PC-9 (cell line): ENCODE measurements around the gene TCEAL4. TPM values are rescaled to one million over a fixed set of nuclear protein-coding genes. Genes with fewer than 3 reads are reported as not detected.

Experiments used
- Bru-seq: library from RNA; stranded (reverse); fragments of 400-500 nt; gene quantifications from one replicate; lab custom pipeline; 2021; lab: Mats Ljungman, UMichigan
- BruChase-seq, 2 experiments: library from RNA; stranded (reverse); fragments of 400-500 nt; gene quantifications; one replicate each; lab custom pipeline; 2021; lab: Mats Ljungman, UMichigan
- BruUV-seq: library from RNA; stranded (reverse); fragments of 400-500 nt; replicated peaks from 2 replicates; lab custom pipeline; 2021; lab: Mats Ljungman, UMichigan
- CTCF ChIA-PET: fragments of 300-600 bp; sonication (Branson Sonifier 250); formaldehyde crosslinking; loops from one replicate; lab custom pipeline; 2022; ENCODE audit warnings: antibody characterized with exemption; lab: Charles Lee
- POLR2A ChIA-PET: fragments of 300-600 bp; sonication (Branson Sonifier 250); formaldehyde crosslinking; loops from one replicate; lab custom pipeline; 2022; ENCODE audit warnings: antibody characterized with exemption; ENCODE audit not compliant: unreplicated experiment; lab: Charles Lee
- DNase-seq, 2 experiments: peaks; one replicate each; pipeline versions ENCODE4 v3.0.0 to v3.0.0-alpha.2; 2015 to 2022; ENCODE audit warnings: mixed read lengths in 1 of 2
- H2AFZ ChIP-seq: fragments of 200-600 bp; sonication (generic); 2 replicates; pipeline ENCODE4 v1.8.1; 2017; ENCODE audit warnings: antibody characterized with exemption
- H3F3A ChIP-seq: fragments of 200-600 bp; sonication (generic); 2 replicates; pipeline ENCODE4 v1.8.1; 2017; ENCODE audit warnings: antibody characterized with exemption, mild to moderate bottlenecking, low read depth; ENCODE audit not compliant: insufficient read depth
- H3K27ac ChIP-seq: fragments of 200-600 bp; sonication (generic); 2 replicates; pipeline ENCODE4 v1.6.1; 2016; ENCODE audit warnings: mixed run types
- H3K27me3 ChIP-seq: fragments of 200-600 bp; sonication (generic); 2 replicates; pipeline ENCODE4 v1.6.1; 2016; ENCODE audit warnings: low read depth, mixed run types; ENCODE audit not compliant: insufficient read depth
- H3K36me3 ChIP-seq: fragments of 200-600 bp; sonication (generic); 2 replicates; pipeline ENCODE4 v1.6.1; 2016; ENCODE audit warnings: low read depth, mixed run types
- H3K4me1 ChIP-seq: fragments of 200-600 bp; sonication (generic); replicated peaks from 2 replicates; pipeline ENCODE4 v1.6.1; 2016; ENCODE audit warnings: mixed run types; ENCODE audit not compliant: insufficient read depth
- H3K4me2 ChIP-seq: fragments of 200-600 bp; sonication (generic); 2 replicates; pipeline ENCODE4 v1.6.1; 2017; ENCODE audit warnings: mixed run types
- H3K4me3 ChIP-seq: fragments of 200-600 bp; sonication (generic); 2 replicates; pipeline ENCODE4 v1.6.1; 2016; ENCODE audit warnings: mixed run types
- H3K79me2 ChIP-seq: fragments of 200-600 bp; sonication (generic); 2 replicates; pipeline ENCODE4 v1.6.1; 2017; ENCODE audit warnings: low read depth, mixed run types
- H3K9me2 ChIP-seq: fragments of 200-600 bp; sonication (generic); 2 replicates; pipeline ENCODE4 v1.8.1; 2017; ENCODE audit warnings: mild to moderate bottlenecking; ENCODE audit not compliant: insufficient read depth
- H3K9me3 ChIP-seq: fragments of 200-600 bp; sonication (generic); 2 replicates; pipeline ENCODE4 v1.8.1; 2016; ENCODE audit warnings: low read depth; ENCODE audit not compliant: insufficient read depth
- H4K20me1 ChIP-seq: fragments of 200-600 bp; sonication (generic); 2 replicates; pipeline ENCODE4 v1.8.1; 2017; ENCODE audit not compliant: insufficient read depth
- CTCF ChIP-seq: fragments of 200-600 bp; sonication (generic); conservative IDR thresholded peaks from 2 replicates; pipeline ENCODE4 v1.6.1; 2017; ENCODE audit warnings: mixed run types, antibody characterized with exemption, mild to moderate bottlenecking, moderate library complexity
- EZH2 ChIP-seq: fragments of 200-600 bp; sonication (generic); IDR thresholded peaks from 2 replicates; pipeline ENCODE4 v1.8.0; 2017; ENCODE audit warnings: antibody characterized with exemption, low read depth
- intact Hi-C: fragments of 100-400 bp; cut with micrococcal nuclease; formaldehyde crosslinking; loops from one replicate; pipeline ENCODE4 v1.10.0; 2022; ENCODE audit not compliant: unreplicated experiment
- long read RNA-seq: library from polyadenylated mRNA; stranded (forward); transcript quantifications from one replicate; pipeline ENCODE4 v2.0.0, GENCODE V29; 2022
- total RNA-seq: library from RNA; stranded (reverse); gene quantifications from 2 replicates; pipeline ENCODE4 v1.2.3, GENCODE V29; 2021

Gene TCEAL4
- 41.0 and 42.9 TPM in 2 replicates for total RNA-seq
- Bru-seq, nascent RNA: percentile 60 among the genes with signal in this experiment
- percentile 80 among the genes with signal in this experiment for BruChase-seq, experiment 1, labeled RNA remaining after a 2-hour chase
- percentile 76 among the genes with signal in this experiment for BruChase-seq, experiment 2, labeled RNA remaining after a 6-hour chase
- long read RNA-seq, transcript TCEAL4-208 (3 exons, 1,273 nt): major isoform, 55 of 71 reads
- long read RNA-seq, transcript TCEAL4-212 (3 exons, 1,008 nt): minor isoform, 6 of 71 reads
- long read RNA-seq, partial matches to known transcripts: 0 of 71 reads
- long read RNA-seq, other reads (novel, unspliced or antisense): 7 of 71 reads

GRCh38 chrX:103585411-103586313, at the start of gene TCEAL4:
TCEAL4 (plus strand) TSS chrX:103585515; CDS start chrX:103586676, 1,161 bp downstream.
- intact Hi-C loops: loop anchor here (2.0 kb wide), 1 partner anchor 101 kb away; the partner anchor contains the start of gene MORF4L2
- Histone ChIP-seq H3K27me3 (no peaks in the 10 kb centered on the region), H3F3A (no peaks in the 10 kb centered on the region), H4K20me1 (no peaks in the 10 kb centered on the region), H3K9me3 (no peaks in the 10 kb centered on the region), H3K4me1 (peaks cover 7% of the 10 kb centered on the region; the same call in 1 of the 2 replicates), H3K36me3 (no peaks in the 10 kb centered on the region; the same call in 1 of the 2 replicates), H2AFZ (peak within 1 kb of the TSS; percentile 89), H3K4me3 (peak within 1 kb of the TSS; percentile 74), H3K4me2 (peak within 1 kb of the TSS; percentile 73), H3K79me2 (peaks cover 13% of the 10 kb centered on the region), H3K27ac (no peak within 1 kb of the TSS), H3K9me2 (no peaks in the 10 kb centered on the region)
- peak in 1 of 2 experiments; percentile 27 for DNase-seq
- ChIA-PET CTCF (interaction anchor here (0.6 kb wide), 1 partner anchor 229 kb away, joined by 3 read pairs; no protein-coding TSS in a partner anchor), POLR2A (no interaction called here)
- BruUV-seq: no TSS peak
- no peak for TF ChIP-seq CTCF
- TF ChIP-seq EZH2: no peak

GRCh38 chrX:103536071-103536470, 49.2 kb upstream of the TCEAL4 start:
- CTCF ChIA-PET: no interaction called here

More at GRCh38 chrX:103536071-103536470, 49.2 kb upstream of the TCEAL4 start:
- 0 out of 2 replicates have a peak, but pooled peaks cover 10% of the 10 kb centered on the region for H3K4me1 ChIP-seq
- H3K36me3 ChIP-seq: no peaks in the 10 kb centered on the region
- DNase-seq: no peak
- no peak overlapping the region for H2AFZ ChIP-seq
- H3K9me3 ChIP-seq: no peaks in the 10 kb centered on the region
- H3K9me2 ChIP-seq: no peaks in the 10 kb centered on the region
- H3F3A ChIP-seq: 0 out of 2 replicates have a peak, but pooled peaks cover 4% of the 10 kb centered on the region
- no peaks in the 10 kb centered on the region for H3K27me3 ChIP-seq
- POLR2A ChIA-PET: no interaction called here
- H3K4me3 ChIP-seq: no peak overlapping the region
- H3K4me2 ChIP-seq: no peak overlapping the region
- intact Hi-C loops: no loop called here
- TF ChIP-seq EZH2 (no peak), CTCF (no peak)
- no peaks in the 10 kb centered on the region for H4K20me1 ChIP-seq
- H3K27ac ChIP-seq: no peak overlapping the region
- no peaks in the 10 kb centered on the region for H3K79me2 ChIP-seq
- BruUV-seq: no TSS peak
